WTC11 (cell line): Measurements from ENCODE around the gene SLC25A48. TPM values are rescaled to one million over a fixed set of nuclear protein-coding genes. Genes with fewer than 3 reads are reported as not detected.

Source experiments
- ATAC-seq: fragments of 200-7000 bp; cut with Tn5 transposase; 2 replicates; pipeline ENCODE4 v1.10.0; 2021; ENCODE audit warnings: mild to moderate bottlenecking, moderate library complexity
- CTCF ChIA-PET: fragments of 300-600 bp; sonication (Branson Sonifier 250); formaldehyde crosslinking; loops from one replicate; lab custom pipeline; 2021; ENCODE audit warnings: antibody characterized with exemption; lab: Charles Lee
- POLR2A ChIA-PET: fragments of 350-600 bp; sonication (Branson Sonifier 250); formaldehyde crosslinking; loops from one replicate; lab custom pipeline; 2021; ENCODE audit warnings: antibody characterized with exemption; lab: Charles Lee
- DNase-seq: peaks from one replicate; pipeline ENCODE4 v3.0.0; 2021; ENCODE audit warnings: low spot score
- H3K27ac Mint-ChIP-seq: 2 replicates; pipeline ENCODE4 v1.8.0; 2021; ENCODE audit warnings: mixed read lengths
- H3K27me3 Mint-ChIP-seq: 2 replicates; pipeline ENCODE4 v1.8.0; 2021; ENCODE audit warnings: low read depth, mild to moderate bottlenecking, moderate library complexity, mixed read lengths
- H3K36me3 Mint-ChIP-seq: 2 replicates; pipeline ENCODE4 v1.8.0; 2021; ENCODE audit warnings: mixed read lengths
- H3K4me1 Mint-ChIP-seq: 2 replicates; pipeline ENCODE4 v1.8.0; 2022; ENCODE audit warnings: mixed read lengths
- H3K4me3 Mint-ChIP-seq: 2 replicates; pipeline ENCODE4 v1.8.0; 2021; ENCODE audit warnings: mild to moderate bottlenecking, moderate library complexity, mixed read lengths
- H3K9me3 Mint-ChIP-seq: 2 replicates; pipeline ENCODE4 v1.8.0; 2021; ENCODE audit warnings: mixed read lengths
- ATF1 ChIP-seq: sonication (generic); formaldehyde crosslinking; IDR thresholded peaks from 2 replicates; pipeline ENCODE4 v1.8.1; 2023; ENCODE audit warnings: mild to moderate bottlenecking, moderate library complexity, missing genetic modification reagents
- ATF6 ChIP-seq: sonication (generic); formaldehyde crosslinking; IDR thresholded peaks from 2 replicates; pipeline ENCODE4 v1.8.1; 2023; ENCODE audit warnings: mild to moderate bottlenecking, missing genetic modification reagents
- ETV6 ChIP-seq: sonication (generic); formaldehyde crosslinking; IDR thresholded peaks from 2 replicates; pipeline ENCODE4 v1.8.1; 2022; ENCODE audit warnings: mild to moderate bottlenecking, missing genetic modification reagents
- FOXK1 ChIP-seq: sonication (generic); formaldehyde crosslinking; IDR thresholded peaks from 2 replicates; pipeline ENCODE4 v1.8.0; 2022; ENCODE audit warnings: mild to moderate bottlenecking, moderate library complexity, missing genetic modification reagents
- FOXP4 ChIP-seq: sonication (generic); formaldehyde crosslinking; IDR thresholded peaks from 2 replicates; pipeline ENCODE4 v1.8.0; 2022; ENCODE audit warnings: mild to moderate bottlenecking, missing genetic modification reagents
- GABPB1 ChIP-seq: sonication (generic); formaldehyde crosslinking; IDR thresholded peaks from 2 replicates; pipeline ENCODE4 v1.8.1; 2023; ENCODE audit warnings: mild to moderate bottlenecking, missing genetic modification reagents
- GTF2I ChIP-seq: fragments of 250-450 bp; sonication (Bioruptor Pico); conservative IDR thresholded peaks from 2 replicates; pipeline ENCODE4 v1.4.0; 2021; ENCODE audit warnings: mild to moderate bottlenecking
- JAZF1 ChIP-seq: fragments of 250-450 bp; sonication (Bioruptor Pico); IDR thresholded peaks from 2 replicates; pipeline ENCODE4 v1.9.0; 2021; ENCODE audit warnings: moderate library complexity, mild to moderate bottlenecking, inconsistent platforms
- MLX ChIP-seq: sonication (generic); formaldehyde crosslinking; IDR thresholded peaks from 2 replicates; pipeline ENCODE4 v1.8.1; 2023; ENCODE audit warnings: mild to moderate bottlenecking, missing genetic modification reagents, moderate library complexity
- MXD4 ChIP-seq: fragments of 250-450 bp; sonication (Bioruptor Pico); IDR thresholded peaks from 2 replicates; pipeline ENCODE4 v1.8.0; 2021; ENCODE audit warnings: mild to moderate bottlenecking, moderate library complexity, borderline replicate concordance
- NFYB ChIP-seq: sonication (generic); formaldehyde crosslinking; conservative IDR thresholded peaks from 2 replicates; pipeline ENCODE4 v1.8.0; 2022; ENCODE audit warnings: low read depth, missing genetic modification reagents
- NR2C2 ChIP-seq: sonication (generic); formaldehyde crosslinking; IDR thresholded peaks from 2 replicates; pipeline ENCODE4 v1.8.0; 2022; ENCODE audit warnings: mild to moderate bottlenecking, missing genetic modification reagents
- OVOL2 ChIP-seq: fragments of 250-450 bp; sonication (Bioruptor Pico); IDR thresholded peaks from 2 replicates; pipeline ENCODE4 v1.9.0; 2021; ENCODE audit warnings: mild to moderate bottlenecking, borderline replicate concordance
- SMAD3 ChIP-seq: sonication (generic); formaldehyde crosslinking; IDR thresholded peaks from 2 replicates; pipeline ENCODE4 v1.8.0; 2022; ENCODE audit warnings: missing genetic modification reagents, mild to moderate bottlenecking, borderline replicate concordance
- TEAD1 ChIP-seq: sonication (generic); formaldehyde crosslinking; IDR thresholded peaks from 2 replicates; pipeline ENCODE4 v1.8.0; 2022; ENCODE audit warnings: mild to moderate bottlenecking, missing genetic modification reagents
- TEAD4 ChIP-seq: sonication (generic); formaldehyde crosslinking; IDR thresholded peaks from 2 replicates; pipeline ENCODE4 v1.8.0; 2022; ENCODE audit warnings: mild to moderate bottlenecking, missing genetic modification reagents
- TP53 ChIP-seq: sonication (generic); formaldehyde crosslinking; IDR thresholded peaks from 2 replicates; pipeline ENCODE4 v1.8.1; 2023; ENCODE audit warnings: mild to moderate bottlenecking, missing genetic modification reagents
- USF2 ChIP-seq: sonication (generic); formaldehyde crosslinking; IDR thresholded peaks from 2 replicates; pipeline ENCODE4 v1.8.1; 2023; ENCODE audit warnings: mild to moderate bottlenecking, missing genetic modification reagents, moderate library complexity
- ZBTB21 ChIP-seq: sonication (generic); formaldehyde crosslinking; IDR thresholded peaks from 2 replicates; pipeline ENCODE4 v1.8.1; 2023; ENCODE audit warnings: mild to moderate bottlenecking, missing genetic modification reagents, borderline replicate concordance
- ZBTB43 ChIP-seq: sonication (generic); formaldehyde crosslinking; IDR thresholded peaks from 2 replicates; pipeline ENCODE4 v1.8.1; 2023; ENCODE audit warnings: mild to moderate bottlenecking, missing genetic modification reagents
- ZNF317 ChIP-seq: sonication (generic); formaldehyde crosslinking; IDR thresholded peaks from 2 replicates; pipeline ENCODE4 v1.8.1; 2023; ENCODE audit warnings: low read depth, mild to moderate bottlenecking, moderate library complexity, missing genetic modification reagents, borderline replicate concordance
- ZNF396 ChIP-seq: fragments of 250-450 bp; sonication (Bioruptor Pico); IDR thresholded peaks from 2 replicates; pipeline ENCODE4 v1.8.0; 2021; ENCODE audit warnings: mild to moderate bottlenecking, moderate library complexity, borderline replicate concordance
- ZNF532 ChIP-seq: fragments of 250-450 bp; sonication (Bioruptor Pico); IDR thresholded peaks from 2 replicates; pipeline ENCODE4 v1.9.0; 2021; ENCODE audit warnings: mild to moderate bottlenecking, borderline replicate concordance
- ZSCAN18 ChIP-seq: fragments of 250-450 bp; sonication (Bioruptor Pico); IDR thresholded peaks from 2 replicates; pipeline ENCODE4 v2.1.2; 2022; ENCODE audit warnings: mild to moderate bottlenecking, moderate library complexity
- total RNA-seq: library from RNA; stranded (reverse); gene quantifications from 3 replicates; pipeline ENCODE4 v1.2.3, GENCODE V29; 2021

Gene SLC25A48
- total RNA-seq, 1 experiment from 2014 or later, result 1.1 TPM

- H3K4me3 Mint-ChIP-seq, result no peak overlapping the region
- H3K9me3 Mint-ChIP-seq, result no peaks in the 10 kb centered on the region
- H3K27ac Mint-ChIP-seq, result no peak overlapping the region
- H3K4me1 Mint-ChIP-seq, result peaks cover 16% of the 10 kb centered on the region
- ATAC-seq (no peak), DNase-seq (no peak)
- no peak for TF ChIP-seq ATF1
- no peak for TF ChIP-seq TEAD4 (CRISPR knock-in tag)
- no peak for TF ChIP-seq GABPB1 (CRISPR knock-in tag)
- no peak for TF ChIP-seq ZBTB21 (CRISPR knock-in tag)
- no peak for TF ChIP-seq ETV6 (CRISPR knock-in tag)
- TF ChIP-seq SMAD3 (CRISPR knock-in tag), result no peak
- no peak for TF ChIP-seq TEAD1
- TF ChIP-seq USF2 (CRISPR knock-in tag), result no peak
- no peak for TF ChIP-seq MLX (CRISPR knock-in tag)
- no peak for TF ChIP-seq OVOL2 (CRISPR knock-in tag)
- TF ChIP-seq JAZF1 (CRISPR knock-in tag), result no peak
- TF ChIP-seq NFYB (CRISPR knock-in tag), result no peak
- no peak for TF ChIP-seq MXD4
- TF ChIP-seq ZNF532, result no peak
- no peak for TF ChIP-seq ATF6 (CRISPR knock-in tag)
- CTCF ChIA-PET, result interaction anchor here (2.1 to 5.9 kb wide), 2 partner anchors 56 to 167 kb away, joined by 12 to 33 read pairs; partner anchors contain the start of gene SLC25A48
- POLR2A ChIA-PET, result no interaction called here
- no peaks in the 10 kb centered on the region for H3K36me3 Mint-ChIP-seq
- peaks cover 26% of the 10 kb centered on the region for H3K27me3 Mint-ChIP-seq
Observed at GRCh38 chr5:135890296-135890695, 55.8 kb downstream of the SLC25A48 start.

- no peaks in the 10 kb centered on the region for H3K36me3 Mint-ChIP-seq
- DNase-seq, result no peak
- H3K27me3 Mint-ChIP-seq, result peaks cover 26% of the 10 kb centered on the region
- ChIA-PET CTCF (interaction anchor here (1.2 to 5.9 kb wide), 11 partner anchors 17 to 330 kb away, joined by 4 to 33 read pairs (median 8); partner anchors contain the start of genes SLC25A48 and TGFBI), POLR2A (interaction anchor here (0.9 kb wide), 1 partner anchor 241 kb away, joined by 3 read pairs; the partner anchor contains the start of gene SMAD5)
- H3K9me3 Mint-ChIP-seq, result no peaks in the 10 kb centered on the region
- no peak overlapping the region for H3K4me3 Mint-ChIP-seq
- H3K4me1 Mint-ChIP-seq, result peaks cover 16% of the 10 kb centered on the region
- no peak overlapping the region for H3K27ac Mint-ChIP-seq
- no peak for ATAC-seq
- TF ChIP-seq TP53 (CRISPR knock-in tag) (no peak), ZBTB43 (CRISPR knock-in tag) (no peak), FOXP4 (CRISPR knock-in tag) (no peak), ATF1 (no peak), ZBTB21 (CRISPR knock-in tag) (no peak), ZNF317 (CRISPR knock-in tag) (no peak), FOXK1 (CRISPR knock-in tag) (no peak), TEAD1 (no peak), ZSCAN18 (CRISPR knock-in tag) (no peak), GTF2I (CRISPR knock-in tag) (no peak), ZNF396 (CRISPR knock-in tag) (no peak), NR2C2 (CRISPR knock-in tag) (no peak)
Observed at GRCh38 chr5:135890867-135891266, 56.4 kb downstream of the SLC25A48 start.
